Ishikawa (cell line): Measurements from ENCODE around the gene FTO.

Experiments used
- CEBPB ChIP-seq: IDR thresholded peaks from 2 replicates; pipeline ENCODE4 v1.6.1; 2012
- CREB1 ChIP-seq: IDR thresholded peaks from 2 replicates; pipeline ENCODE4 v1.6.1; 2012; ENCODE audit warnings: low read depth
- EGR1 ChIP-seq: IDR thresholded peaks from 2 replicates; pipeline ENCODE4 v1.6.1; 2012
- EP300 ChIP-seq: IDR thresholded peaks from 2 replicates; pipeline ENCODE4 v1.6.1; 2012; ENCODE audit warnings: borderline replicate concordance
- FOXM1 ChIP-seq: IDR thresholded peaks from 2 replicates; pipeline ENCODE4 v1.6.1; 2012; ENCODE audit warnings: low read depth, borderline replicate concordance
- MAX ChIP-seq: IDR thresholded peaks from 2 replicates; pipeline ENCODE4 v1.6.1; 2012
- NFIC ChIP-seq: IDR thresholded peaks from 2 replicates; pipeline ENCODE4 v1.6.1; 2012
- RAD21 ChIP-seq: IDR thresholded peaks from 2 replicates; pipeline ENCODE4 v1.6.1; 2012; ENCODE audit warnings: low read depth
- REST ChIP-seq: IDR thresholded peaks from 2 replicates; pipeline ENCODE4 v1.6.1; 2012; ENCODE audit warnings: low read depth, mild to moderate bottlenecking
- TAF1 ChIP-seq: IDR thresholded peaks from 2 replicates; pipeline ENCODE4 v1.6.1; 2012; ENCODE audit warnings: low read depth, mild to moderate bottlenecking
- TCF12 ChIP-seq: IDR thresholded peaks from 2 replicates; pipeline ENCODE4 v1.6.1; 2012; ENCODE audit warnings: low read depth
- TEAD4 ChIP-seq: IDR thresholded peaks from 2 replicates; pipeline ENCODE4 v1.6.1; 2012
- USF1 ChIP-seq: IDR thresholded peaks from 2 replicates; pipeline ENCODE4 v1.6.1; 2012
- YY1 ChIP-seq: IDR thresholded peaks from 2 replicates; pipeline ENCODE4 v1.6.1; 2012; ENCODE audit warnings: low read depth
- ZBTB7A ChIP-seq: IDR thresholded peaks from 2 replicates; pipeline ENCODE4 v1.6.1; 2012; ENCODE audit warnings: low read depth

FTO gene

GRCh38 chr16:53908731-53909130, 204.8 kb downstream of the FTO start:
- no peak for TF ChIP-seq EGR1
- TF ChIP-seq RAD21: no peak
- TF ChIP-seq ZBTB7A: no peak
- no peak for TF ChIP-seq NFIC
- TF ChIP-seq USF1: no peak
- no peak for TF ChIP-seq TEAD4
- TF ChIP-seq MAX: no peak
- TF ChIP-seq FOXM1: no peak
- no peak for TF ChIP-seq REST
- TF ChIP-seq TCF12: no peak
- TF ChIP-seq TAF1: no peak
- no peak for TF ChIP-seq CEBPB
- TF ChIP-seq YY1: no peak
- no peak for TF ChIP-seq CREB1
- no peak for TF ChIP-seq EP300

GRCh38 chr16:53910990-53911389, 207.0 kb downstream of the FTO start:
- no peak for TF ChIP-seq TEAD4
- TF ChIP-seq TCF12: no peak
- no peak for TF ChIP-seq ZBTB7A
- TF ChIP-seq FOXM1: no peak
- no peak for TF ChIP-seq RAD21
- no peak for TF ChIP-seq YY1
- TF ChIP-seq NFIC: no peak

- TF ChIP-seq TCF12 (no peak), MAX (no peak), EP300 (no peak), TAF1 (no peak), EGR1 (no peak), USF1 (no peak), FOXM1 (no peak), REST (no peak), NFIC (no peak), RAD21 (no peak), YY1 (no peak), CEBPB (no peak), CREB1 (no peak), TEAD4 (no peak), ZBTB7A (no peak)
Observed at GRCh38 chr16:53911513-53911912, 207.6 kb downstream of the FTO start.

GRCh38 chr16:53912155-53912554, 208.2 kb downstream of the FTO start:
- TF ChIP-seq MAX: no peak
- TF ChIP-seq FOXM1: no peak
- no peak for TF ChIP-seq USF1

- TF ChIP-seq CEBPB (no peak), TCF12 (no peak), TAF1 (no peak), REST (no peak), USF1 (no peak), FOXM1 (no peak), EGR1 (no peak), TEAD4 (no peak), ZBTB7A (no peak), YY1 (no peak), CREB1 (no peak), EP300 (no peak), NFIC (no peak), RAD21 (no peak), MAX (no peak)
Observed at GRCh38 chr16:53913099-53913870, 209.3 kb downstream of the FTO start.
